ENCODE measurements around the gene DARS1.
"Not testable (repeated sequence)": the region's sequence is repeated elsewhere in the genome, so short reads cannot be mapped to it uniquely, and the experiment has no call there.

The DARS1 gene

DNA sequence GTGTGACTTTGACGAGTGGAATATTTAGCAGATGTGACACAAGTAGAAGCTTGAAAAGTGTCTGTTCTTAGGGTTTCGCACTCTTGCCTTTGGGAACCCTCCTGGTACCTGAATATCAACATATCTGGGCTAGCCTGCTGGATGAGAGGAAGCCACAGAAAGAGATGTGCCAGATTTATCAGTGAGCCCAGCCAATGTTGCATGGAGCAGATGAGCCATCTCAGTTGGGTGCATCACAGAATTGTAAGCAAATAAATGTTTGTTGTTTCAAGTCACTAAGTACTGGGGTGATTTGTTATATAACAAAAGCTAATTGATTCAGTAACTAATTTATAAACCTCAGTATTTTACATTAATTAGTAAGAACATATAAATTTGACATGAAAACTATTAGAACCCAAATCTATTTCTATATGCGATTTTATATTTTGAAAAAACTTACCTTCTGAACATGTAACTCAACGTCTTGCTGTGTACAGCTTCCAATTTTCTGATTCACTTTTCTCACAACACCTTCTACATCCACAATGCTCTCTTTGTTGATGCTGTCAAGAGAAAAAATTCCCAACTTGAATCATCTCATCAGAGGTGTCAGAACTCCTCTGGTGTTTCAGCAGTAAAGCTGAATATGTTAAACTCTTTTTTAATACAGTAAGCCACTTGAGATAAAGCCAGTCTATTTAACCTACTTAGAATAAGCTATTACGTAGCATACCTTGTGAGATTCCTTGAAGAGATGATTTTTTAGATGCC, 42.3 kb downstream of the DARS1 start:
- DNase-seq, result no peak

DNA sequence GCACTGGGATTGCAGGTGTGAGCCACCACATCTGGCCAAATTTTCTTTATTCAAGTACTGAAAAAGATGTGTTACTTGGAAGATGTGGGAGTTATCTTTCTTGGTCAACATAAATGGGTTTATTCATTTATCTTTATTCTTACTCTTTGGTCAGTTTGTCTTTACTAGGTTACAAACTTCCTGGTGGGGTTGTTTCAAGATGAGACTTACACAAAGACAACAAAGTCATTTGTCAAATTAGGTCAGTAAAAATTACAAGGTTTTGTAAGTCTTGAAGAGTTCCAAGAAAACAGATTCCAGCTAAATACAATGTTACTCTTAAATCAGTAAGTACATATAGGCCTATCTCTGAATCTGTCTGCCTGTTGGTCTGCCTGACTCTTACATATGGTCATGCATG, 48.9 kb downstream of the DARS1 start:
- no peak for DNase-seq

GRCh38 chr2:135935914-135936313, 49.5 kb downstream of the DARS1 start:
- no peak for DNase-seq

DNA sequence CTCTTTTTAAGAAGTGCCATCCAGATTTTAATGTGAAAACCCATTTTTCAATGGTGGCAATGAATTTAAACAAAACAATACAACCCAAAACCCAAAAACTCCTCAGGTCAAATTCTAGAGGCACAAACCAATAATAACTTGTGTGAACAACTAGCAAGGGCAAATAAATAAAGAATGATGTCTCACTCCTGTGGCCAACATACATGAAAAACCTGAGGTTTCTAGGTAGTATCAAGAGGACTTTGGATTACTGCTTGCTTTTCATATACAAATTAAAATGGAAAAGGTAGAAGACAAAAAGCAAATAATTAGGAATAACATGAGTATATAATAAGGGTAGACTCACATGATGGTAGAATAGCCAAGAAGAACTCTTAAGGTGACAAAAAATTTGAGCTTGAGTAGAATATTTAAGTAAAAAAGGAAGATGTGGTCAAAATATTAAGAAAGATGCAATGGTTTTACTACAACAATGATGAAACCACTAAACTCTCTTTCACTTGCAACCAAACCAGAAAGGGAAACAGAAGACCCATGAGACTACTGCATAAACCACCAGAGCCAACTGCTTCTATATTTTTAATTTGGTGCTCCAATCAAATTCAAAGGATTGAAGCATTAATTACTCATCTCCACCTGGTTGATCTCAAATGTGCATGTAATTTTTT, 53.5 kb downstream of the DARS1 start:
- peak; percentile 17 to 30 (median 29) for DNase-seq

GRCh38 chr2:135926605-135927004, 58.8 kb downstream of the DARS1 start:
- DNase-seq, result no peak

DNA sequence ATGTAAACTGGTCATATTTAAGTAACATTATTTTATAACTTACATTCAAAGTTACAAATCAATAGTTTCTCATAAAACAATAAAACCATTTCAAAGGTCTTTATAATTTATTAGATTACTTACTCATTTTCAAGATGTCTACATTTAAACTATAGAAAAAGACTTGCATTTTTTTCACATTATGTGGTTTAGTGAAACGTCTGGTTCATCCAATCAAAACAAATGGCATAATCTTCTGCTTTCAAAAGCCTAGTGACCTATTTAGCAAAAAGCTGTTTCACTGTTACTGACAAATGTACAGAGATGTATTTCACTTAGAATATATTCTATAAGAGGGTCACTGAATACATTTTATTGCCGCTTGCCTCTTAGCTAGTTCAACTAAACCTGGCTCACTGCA, 59.9 kb downstream of the DARS1 start:
- DNase-seq, result no peak

GRCh38 chr2:135916207-135916606, 69.2 kb downstream of the DARS1 start:
- peak; percentile 50 to 71 (median 65) for DNase-seq

- peak in 1 of 3 donors; percentile 13 for DNase-seq
These were observed 70.9 kb downstream of the DARS1 start for GRCh38 chr2:135914485-135914884.

DNA sequence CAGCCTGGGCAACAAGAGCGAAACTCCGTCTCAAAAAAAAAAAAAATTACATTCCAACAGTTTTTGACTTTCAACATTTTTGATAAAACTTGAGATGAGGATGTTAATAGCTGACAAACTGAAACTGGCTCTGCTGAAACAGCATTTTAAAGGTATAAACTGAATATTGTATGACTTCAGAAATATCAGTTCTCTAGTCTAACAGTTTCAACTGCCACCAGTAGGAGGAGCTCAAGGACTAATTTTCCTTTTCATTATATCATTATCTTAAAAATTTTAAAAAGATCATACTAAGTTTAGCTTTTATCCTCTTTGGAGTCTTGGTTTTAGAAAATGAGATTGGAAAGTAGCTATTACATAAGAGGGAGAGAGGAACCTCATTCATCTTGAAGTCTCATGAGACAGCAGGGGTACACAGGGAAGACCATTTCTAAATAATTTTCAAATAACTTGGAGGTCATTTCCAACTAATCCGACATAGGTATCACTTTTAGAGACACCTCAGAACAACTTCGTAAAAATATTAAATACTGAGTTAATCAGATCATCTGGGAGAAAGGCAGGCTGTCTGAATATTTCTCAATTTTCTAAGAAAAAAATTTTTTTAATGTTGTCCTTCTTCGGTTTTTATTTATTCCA, 71.6 kb downstream of the DARS1 start:
- DNase-seq, result peak; percentile 74 to 83 (median 79)

- DNase-seq, result no peak
These were observed 75.5 kb downstream of the DARS1 start for GRCh38 chr2:135909976-135910375.

- no peak for DNase-seq
These were observed 79.7 kb downstream of the DARS1 start for GRCh38 chr2:135905679-135906078.

DNA sequence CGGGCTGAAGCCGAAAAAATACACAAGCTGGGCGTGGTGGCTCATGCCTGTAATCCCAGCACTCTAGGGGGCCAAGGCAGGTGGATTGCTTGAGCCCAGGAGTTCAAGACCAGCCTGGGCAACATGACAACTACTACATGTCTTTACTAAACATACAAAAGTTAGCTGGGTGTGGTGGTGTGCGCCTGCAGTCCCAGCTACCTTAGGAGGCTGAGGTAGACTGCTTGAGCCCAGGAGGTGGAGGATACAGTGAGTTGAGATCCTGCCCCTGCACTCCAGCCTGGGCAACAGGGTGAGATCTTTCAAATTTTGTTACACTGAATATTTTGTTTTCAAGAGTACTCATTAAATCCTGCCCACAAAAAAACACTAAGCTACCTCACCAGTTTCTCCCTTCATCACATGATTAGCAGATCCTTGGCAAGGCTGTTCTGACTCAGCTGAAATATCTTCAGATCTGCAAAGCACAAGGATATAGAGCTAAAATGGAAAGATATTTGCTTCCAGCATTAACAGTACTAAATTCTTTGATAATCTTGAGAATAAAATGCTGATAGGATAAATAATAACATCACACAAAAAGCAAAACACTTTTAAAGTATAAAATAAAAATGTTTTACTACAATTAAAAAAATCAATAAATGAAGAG, 81.0 kb downstream of the DARS1 start:
- DNase-seq, result peak; percentile 12 to 32 (median 24)

- no peak for DNase-seq
These were observed 81.8 kb downstream of the DARS1 start for GRCh38 chr2:135903650-135904049.

GRCh38 chr2:135899567-135899966, 85.9 kb downstream of the DARS1 start:
- DNase-seq, result no peak

DNA sequence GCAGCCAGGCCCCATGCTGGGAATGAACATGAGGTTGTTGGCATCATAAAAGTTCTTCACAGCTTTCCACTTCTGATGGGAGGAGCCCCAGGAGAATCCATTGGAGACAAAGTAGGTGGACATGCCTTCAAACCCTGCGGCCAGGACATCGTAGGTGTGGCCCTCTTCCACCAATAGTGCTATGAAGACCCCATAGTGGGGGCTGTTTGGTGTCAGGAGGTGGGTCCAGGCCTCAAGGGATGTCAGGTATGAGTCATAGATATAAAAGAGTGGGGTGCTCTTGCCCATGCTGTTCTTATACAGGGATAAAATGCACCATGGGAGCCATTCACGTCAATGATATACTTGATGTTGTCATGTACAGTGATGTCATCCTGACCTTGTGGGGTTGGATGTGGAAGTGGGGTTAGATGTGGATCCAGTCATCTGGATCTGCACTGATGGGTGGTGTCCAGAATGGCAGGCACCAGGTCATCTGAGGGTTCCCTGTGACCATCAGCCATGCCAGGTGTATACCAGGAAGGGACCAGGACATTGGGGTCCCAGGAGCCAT, 87.1 kb downstream of the DARS1 start:
- DNase-seq, result no peak

DNA sequence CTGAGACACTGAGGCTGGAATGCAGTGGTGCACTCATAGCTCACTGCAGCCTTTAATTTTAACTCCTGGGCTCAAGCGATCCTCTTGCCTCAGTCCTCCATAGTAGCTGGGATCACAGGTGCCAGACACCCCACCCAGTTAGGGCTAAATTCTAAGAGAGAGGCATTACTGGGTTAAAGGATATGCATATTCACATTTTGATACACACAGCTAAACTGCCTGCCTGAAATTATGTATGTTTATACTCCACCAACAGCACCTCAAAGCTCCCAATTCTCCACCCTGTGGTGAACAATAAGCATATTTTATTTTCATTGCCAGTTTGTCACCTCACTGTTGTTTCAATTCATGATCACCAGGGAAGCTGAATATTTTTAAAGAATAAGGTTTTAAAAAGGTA, 90.5 kb downstream of the DARS1 start:
- no peak for DNase-seq

GRCh38 chr2:135893374-135893794, 92.0 kb downstream of the DARS1 start:
- DNase-seq, result peak; percentile 39 to 81 (median 68)

DNA sequence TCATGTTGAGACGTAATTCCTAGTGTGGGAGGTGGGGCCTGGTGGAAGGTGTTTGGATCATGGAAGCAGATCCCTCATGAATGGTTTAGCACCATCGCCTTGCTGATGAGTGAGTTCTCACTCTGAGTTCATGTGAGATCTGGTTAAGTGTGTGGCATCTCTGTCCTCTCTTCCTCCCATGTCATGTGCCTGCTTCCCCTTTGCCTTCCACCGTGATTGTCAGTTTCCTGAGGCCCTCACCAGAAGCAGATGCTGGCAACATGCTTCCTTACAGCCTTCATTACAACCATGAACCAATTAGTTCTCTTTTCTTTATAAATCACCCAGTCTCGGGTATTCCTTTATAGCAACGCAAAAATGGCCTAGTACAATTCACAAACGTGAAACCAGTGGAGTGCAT, 94.6 kb downstream of the DARS1 start:
- peak; percentile 37 to 50 (median 48) for DNase-seq

DNA sequence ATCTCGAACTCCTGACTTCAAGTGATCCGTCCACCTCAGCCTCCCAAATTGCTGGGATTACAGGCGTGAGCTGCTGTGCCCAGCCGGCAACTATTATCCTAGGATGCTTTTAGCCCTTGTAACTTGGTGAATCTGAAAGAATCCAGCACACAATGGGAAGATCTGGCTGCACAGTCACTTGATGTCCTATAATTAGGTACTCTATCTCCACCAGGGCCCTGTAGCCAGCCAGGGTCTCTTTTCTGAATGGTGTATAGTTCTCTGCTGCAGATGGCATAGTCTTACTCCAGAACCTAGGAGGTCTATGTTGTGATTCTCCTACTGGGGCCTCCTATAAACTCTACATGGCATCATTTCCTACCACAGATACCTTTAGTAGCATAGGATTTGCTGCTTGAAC, 95.3 kb downstream of the DARS1 start:
- DNase-seq, result no peak

- DNase-seq, result not testable (repeated sequence)
These were observed 96.8 kb downstream of the DARS1 start for GRCh38 chr2:135888587-135888986.

GRCh38 chr2:135885709-135886108, 99.7 kb downstream of the DARS1 start:
- DNase-seq, result peak; percentile 26 to 50 (median 38)

GRCh38 chr2:135882415-135882814, 103.0 kb downstream of the DARS1 start:
- no peak for DNase-seq

DNA sequence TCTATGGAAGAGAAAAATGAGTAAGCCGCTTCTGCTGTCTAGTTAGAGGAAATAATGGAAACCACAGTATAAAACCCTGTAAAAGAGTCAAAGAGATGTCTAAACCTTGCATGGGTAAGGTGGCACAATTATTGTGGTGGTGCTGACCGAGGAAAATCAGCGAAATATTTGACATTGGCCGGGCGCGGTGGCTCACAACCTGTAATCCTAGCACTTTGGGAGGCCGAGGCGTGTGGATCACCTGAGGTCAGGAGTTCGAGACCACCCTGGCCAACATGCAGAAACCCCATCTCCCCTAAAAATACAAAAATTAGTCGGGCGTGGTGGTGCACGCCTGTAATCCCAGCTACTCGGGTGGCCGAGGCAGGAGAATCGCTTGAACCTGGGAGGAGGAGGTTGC, 108.7 kb downstream of the DARS1 start:
- not testable (repeated sequence) for DNase-seq
